ENCODE results near the gene C1QL1.

- TF ChIP-seq CTCF (IDR thresholded peaks at IDR 0.05) (no peak), EZH2phosphoT487 (IDR thresholded peaks at IDR 0.05) (no peak), EZH2 (IDR thresholded peaks at IDR 0.05) (no peak)
Measured at GRCh38 chr17:44940317-44940716, 27.8 kb downstream of the C1QL1 start.

Measured in neural progenitor cell (in vitro differentiated cells).